ENCODE results near the gene ZNF480.

Gene ZNF480

DNA sequence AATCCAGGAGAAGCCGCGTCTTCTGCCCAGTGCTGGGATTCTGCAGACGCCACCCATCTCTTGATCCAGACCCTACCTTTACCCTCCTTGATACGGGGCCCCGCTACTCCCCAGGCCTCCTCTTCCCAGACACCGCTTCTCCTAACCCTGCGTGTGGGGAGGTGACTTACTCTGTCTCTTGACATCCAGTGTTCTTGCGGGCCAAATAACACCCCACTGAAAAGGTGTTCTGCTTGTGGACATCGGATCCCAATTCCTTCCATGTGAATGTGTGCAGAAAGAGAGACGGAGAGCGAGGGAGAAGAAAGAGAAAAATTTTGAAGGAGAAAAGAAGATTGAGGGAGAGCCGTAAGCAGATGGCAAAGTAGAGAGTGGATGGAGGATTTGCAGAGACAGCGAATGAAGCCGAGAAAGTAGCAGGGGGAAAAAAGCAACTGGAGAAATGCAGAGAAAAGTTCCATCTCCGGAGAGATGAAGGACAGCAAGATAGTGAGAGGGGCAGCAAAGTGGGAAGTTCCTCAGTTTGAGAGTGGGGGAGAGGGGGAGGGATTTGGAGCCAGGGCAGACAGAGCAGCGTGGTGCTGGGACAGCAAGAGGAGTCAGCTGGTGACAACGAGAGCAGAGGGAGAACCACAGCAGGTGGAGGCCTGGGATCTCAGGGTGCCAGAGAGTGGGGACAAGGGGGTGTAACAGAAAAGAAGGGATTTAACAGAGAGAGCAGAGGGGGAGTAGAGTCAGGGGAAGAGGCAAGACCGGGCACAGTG is 814 bp downstream of the ZNF480 start:
- peak overlapping the region; percentile 93 for H3K4me3 ChIP-seq (ENCODE audit: low read depth, low read length)
- no peak for TF ChIP-seq CTCF (IDR thresholded peaks at IDR 0.05; ENCODE audit: low read depth, low read length, missing control alignments)
- DNase-seq (ENCODE audit: low read depth) = no peak

DNA sequence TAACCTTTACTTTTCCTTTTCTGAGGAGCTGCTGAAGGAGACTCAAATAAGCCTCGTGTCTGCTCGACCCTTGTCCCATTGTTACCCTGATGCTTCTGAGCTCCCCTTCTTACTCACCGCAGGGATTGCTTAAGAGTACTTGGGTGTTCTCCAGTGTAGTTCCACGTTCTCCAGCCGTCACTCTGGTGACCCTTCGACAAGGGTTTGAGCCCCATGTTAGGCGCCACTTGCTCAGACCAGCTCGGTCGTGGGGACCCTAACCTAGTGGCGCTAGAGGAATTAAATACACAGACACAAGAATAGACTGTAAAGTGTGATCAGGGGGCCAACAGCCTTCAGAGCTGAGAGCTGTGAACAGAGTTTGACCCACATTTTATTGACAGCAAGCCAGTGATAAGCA is 10.3 kb downstream of the ZNF480 start:
- no peak for TF ChIP-seq CTCF (IDR thresholded peaks at IDR 0.05; ENCODE audit: low read depth, low read length, missing control alignments)
- no peak overlapping the region for H3K4me3 ChIP-seq (ENCODE audit: low read depth, low read length)
- no peak for DNase-seq (ENCODE audit: low read depth)

DNA sequence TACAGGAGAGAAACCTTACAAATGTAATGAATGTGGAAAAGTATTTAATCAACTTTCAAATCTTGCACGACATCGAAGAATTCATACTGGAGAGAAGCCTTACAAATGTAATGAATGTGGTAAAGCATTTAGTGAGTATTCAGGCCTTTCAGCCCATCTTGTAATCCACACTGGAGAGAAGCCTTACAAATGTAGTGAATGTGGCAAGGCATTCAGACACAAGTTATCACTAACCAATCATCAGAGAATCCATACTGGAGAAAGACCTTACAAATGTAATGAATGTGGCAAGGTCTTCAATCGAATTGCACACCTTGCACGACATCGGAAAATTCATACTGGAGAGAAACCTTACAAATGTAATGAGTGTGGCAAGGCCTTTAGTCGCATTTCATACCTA is 25.5 kb downstream of the ZNF480 start:
- DNase-seq (ENCODE audit: low read depth) = no peak
- H3K4me3 ChIP-seq (ENCODE audit: low read depth, low read length) = no peak overlapping the region
- TF ChIP-seq CTCF (IDR thresholded peaks at IDR 0.05; ENCODE audit: low read depth, low read length, missing control alignments) = no peak

- H3K4me3 ChIP-seq (ENCODE audit: low read depth, low read length) = no peak overlapping the region
- no peak for DNase-seq (ENCODE audit: low read depth)
- no peak for TF ChIP-seq CTCF (IDR thresholded peaks at IDR 0.05; ENCODE audit: low read depth, low read length, missing control alignments)
These were observed 34.8 kb downstream of the ZNF480 start for GRCh38 chr19:52331757-52332156.

DNA sequence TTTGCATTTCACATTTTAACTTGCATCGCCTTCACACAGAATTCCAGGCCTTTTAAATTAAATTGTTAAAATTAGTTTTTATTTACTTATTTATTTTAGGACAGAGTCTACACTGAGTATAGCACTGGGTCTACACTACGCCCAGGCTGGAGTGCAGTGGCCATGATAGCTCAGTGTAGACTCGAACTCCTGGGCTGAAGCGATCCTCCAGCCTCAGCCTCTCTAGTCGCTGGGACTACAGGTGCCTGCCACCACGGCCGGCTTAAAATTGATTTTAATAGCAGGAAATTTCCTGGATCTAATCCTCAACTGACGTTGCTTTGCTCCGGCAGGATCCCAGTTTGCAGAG is 38.8 kb downstream of the ZNF480 start:
- DNase-seq (ENCODE audit: low read depth) = no peak

GRCh38 chr19:52336117-52336790 is 39.3 kb downstream of the ZNF480 start, which contains the start of gene ZNF610:
ZNF610 (plus strand) TSS chr19:52336243; CDS start chr19:52349173, 12,930 bp downstream.
- peak within 1 kb of the TSS; percentile 63 for H3K4me3 ChIP-seq (ENCODE audit: low read depth, low read length)
- no peak for TF ChIP-seq CTCF (IDR thresholded peaks at IDR 0.05; ENCODE audit: low read depth, low read length, missing control alignments)
- peak; percentile 41 for DNase-seq (ENCODE audit: low read depth)

More for the DNA sequence above, 38.8 kb downstream of the ZNF480 start:
- H3K4me3 ChIP-seq (ENCODE audit: low read depth, low read length) = peak overlapping the region; percentile 63
- TF ChIP-seq CTCF (IDR thresholded peaks at IDR 0.05; ENCODE audit: low read depth, low read length, missing control alignments) = no peak
